HL-60 (cell line): ENCODE measurements around the gene FAM171A1.

ENCODE experiments used
- GABPA ChIP-seq: IDR thresholded peaks from 2 replicates; pipeline ENCODE4 v1.6.1; 2012; ENCODE audit warnings: low read depth
- POLR2AphosphoS5 ChIP-seq: IDR thresholded peaks from 2 replicates; pipeline ENCODE4 v1.6.1; 2012; ENCODE audit warnings: low read depth
- SPI1 ChIP-seq: IDR thresholded peaks from 2 replicates; pipeline ENCODE4 v1.6.1; 2012; ENCODE audit warnings: low read depth, mild to moderate bottlenecking, borderline replicate concordance
- TF ChIP-seq, protein P1 (sequence below): IDR thresholded peaks from one replicate; pipeline ENCODE4 v1.5.1; 2011; ENCODE audit warnings: low read length, control low read depth, inconsistent platforms; ENCODE audit not compliant: insufficient read depth
- TF ChIP-seq, protein P2 (sequence below): IDR thresholded peaks from 2 replicates; pipeline ENCODE4 v1.6.1; 2012; ENCODE audit warnings: low read depth; ENCODE audit not compliant: insufficient replicate concordance

DNA sequence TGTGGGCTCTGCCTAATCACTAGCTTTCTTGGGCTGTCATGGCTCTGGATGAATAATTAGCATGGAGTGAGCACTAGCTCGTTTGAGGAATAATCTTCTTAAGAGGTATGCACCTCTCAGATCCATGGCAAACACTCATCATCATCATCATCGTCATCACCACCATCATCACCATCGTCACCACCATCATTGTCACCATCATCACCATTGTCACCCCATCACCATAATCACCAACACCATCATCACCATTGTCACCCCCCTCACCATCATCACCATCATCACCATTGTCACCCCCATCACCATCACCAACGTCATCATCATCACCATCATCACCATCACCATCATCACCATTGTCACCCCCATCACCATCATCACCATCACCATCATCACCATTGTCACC lies 141.8 kb downstream of the FAM171A1 start:
- TF ChIP-seq, protein P1, sequence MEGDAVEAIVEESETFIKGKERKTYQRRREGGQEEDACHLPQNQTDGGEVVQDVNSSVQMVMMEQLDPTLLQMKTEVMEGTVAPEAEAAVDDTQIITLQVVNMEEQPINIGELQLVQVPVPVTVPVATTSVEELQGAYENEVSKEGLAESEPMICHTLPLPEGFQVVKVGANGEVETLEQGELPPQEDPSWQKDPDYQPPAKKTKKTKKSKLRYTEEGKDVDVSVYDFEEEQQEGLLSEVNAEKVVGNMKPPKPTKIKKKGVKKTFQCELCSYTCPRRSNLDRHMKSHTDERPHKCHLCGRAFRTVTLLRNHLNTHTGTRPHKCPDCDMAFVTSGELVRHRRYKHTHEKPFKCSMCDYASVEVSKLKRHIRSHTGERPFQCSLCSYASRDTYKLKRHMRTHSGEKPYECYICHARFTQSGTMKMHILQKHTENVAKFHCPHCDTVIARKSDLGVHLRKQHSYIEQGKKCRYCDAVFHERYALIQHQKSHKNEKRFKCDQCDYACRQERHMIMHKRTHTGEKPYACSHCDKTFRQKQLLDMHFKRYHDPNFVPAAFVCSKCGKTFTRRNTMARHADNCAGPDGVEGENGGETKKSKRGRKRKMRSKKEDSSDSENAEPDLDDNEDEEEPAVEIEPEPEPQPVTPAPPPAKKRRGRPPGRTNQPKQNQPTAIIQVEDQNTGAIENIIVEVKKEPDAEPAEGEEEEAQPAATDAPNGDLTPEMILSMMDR = no peak
- no peak for TF ChIP-seq SPI1
- no peak for TF ChIP-seq POLR2AphosphoS5
- TF ChIP-seq, protein P2, sequence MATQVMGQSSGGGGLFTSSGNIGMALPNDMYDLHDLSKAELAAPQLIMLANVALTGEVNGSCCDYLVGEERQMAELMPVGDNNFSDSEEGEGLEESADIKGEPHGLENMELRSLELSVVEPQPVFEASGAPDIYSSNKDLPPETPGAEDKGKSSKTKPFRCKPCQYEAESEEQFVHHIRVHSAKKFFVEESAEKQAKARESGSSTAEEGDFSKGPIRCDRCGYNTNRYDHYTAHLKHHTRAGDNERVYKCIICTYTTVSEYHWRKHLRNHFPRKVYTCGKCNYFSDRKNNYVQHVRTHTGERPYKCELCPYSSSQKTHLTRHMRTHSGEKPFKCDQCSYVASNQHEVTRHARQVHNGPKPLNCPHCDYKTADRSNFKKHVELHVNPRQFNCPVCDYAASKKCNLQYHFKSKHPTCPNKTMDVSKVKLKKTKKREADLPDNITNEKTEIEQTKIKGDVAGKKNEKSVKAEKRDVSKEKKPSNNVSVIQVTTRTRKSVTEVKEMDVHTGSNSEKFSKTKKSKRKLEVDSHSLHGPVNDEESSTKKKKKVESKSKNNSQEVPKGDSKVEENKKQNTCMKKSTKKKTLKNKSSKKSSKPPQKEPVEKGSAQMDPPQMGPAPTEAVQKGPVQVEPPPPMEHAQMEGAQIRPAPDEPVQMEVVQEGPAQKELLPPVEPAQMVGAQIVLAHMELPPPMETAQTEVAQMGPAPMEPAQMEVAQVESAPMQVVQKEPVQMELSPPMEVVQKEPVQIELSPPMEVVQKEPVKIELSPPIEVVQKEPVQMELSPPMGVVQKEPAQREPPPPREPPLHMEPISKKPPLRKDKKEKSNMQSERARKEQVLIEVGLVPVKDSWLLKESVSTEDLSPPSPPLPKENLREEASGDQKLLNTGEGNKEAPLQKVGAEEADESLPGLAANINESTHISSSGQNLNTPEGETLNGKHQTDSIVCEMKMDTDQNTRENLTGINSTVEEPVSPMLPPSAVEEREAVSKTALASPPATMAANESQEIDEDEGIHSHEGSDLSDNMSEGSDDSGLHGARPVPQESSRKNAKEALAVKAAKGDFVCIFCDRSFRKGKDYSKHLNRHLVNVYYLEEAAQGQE = no peak
- TF ChIP-seq GABPA = no peak
